ENCODE results near the gene ERC2.

Gene ERC2

GRCh38 chr3:55559500-55560423, 908.5 kb downstream of the ERC2 start:
- no peak for DNase-seq (ENCODE audit: low read depth, low spot score)

- no peak for DNase-seq (ENCODE audit: low read depth, low spot score)
These were observed 910.0 kb downstream of the ERC2 start for GRCh38 chr3:55558316-55558715.

- no peak for DNase-seq (ENCODE audit: low read depth, low spot score)
These were observed 910.7 kb downstream of the ERC2 start for GRCh38 chr3:55557549-55557948.

DNA sequence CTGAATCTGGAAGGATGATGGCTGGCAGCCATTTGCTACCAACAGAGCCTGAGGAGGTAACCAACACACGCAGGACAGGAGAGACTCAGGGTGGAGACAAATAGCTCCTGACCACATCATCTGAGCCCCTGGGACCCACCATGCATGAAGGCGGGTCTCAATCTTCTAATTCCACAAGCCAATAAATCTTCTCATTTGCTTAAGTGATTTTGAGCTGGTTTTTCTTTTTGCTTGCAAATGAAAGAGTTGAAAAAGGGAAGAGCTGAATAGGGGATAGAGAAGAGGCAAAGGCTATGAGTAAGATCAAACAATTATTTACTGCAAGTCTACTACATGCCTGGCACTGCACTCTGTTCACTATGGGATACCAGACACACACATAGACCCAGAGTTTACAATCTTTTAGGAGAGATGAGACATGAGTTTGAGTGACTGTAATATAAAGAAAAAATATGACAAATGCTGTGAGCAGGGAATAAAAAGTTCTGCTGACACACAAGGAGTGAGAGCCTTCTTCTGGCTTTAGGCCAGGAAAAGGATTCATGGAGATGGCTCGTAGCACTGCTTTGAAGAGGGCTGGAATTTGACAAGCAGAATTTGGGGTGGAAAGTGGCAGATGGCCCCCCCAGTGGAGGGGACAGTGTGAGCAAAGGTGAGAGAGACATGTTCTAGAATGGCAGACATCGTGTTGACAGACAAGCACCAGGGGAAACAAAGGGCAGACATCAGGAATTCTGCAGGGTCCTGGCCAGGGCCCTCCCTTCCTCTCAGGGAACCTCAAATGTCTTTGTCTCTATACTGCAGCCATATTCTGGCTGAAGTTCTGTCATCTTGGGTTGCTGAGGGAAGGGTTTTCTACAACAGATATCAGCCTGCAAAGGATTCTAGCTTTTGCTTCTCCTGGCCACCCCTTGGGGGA, 911.4 kb downstream of the ERC2 start:
- no peak for DNase-seq (ENCODE audit: low read depth, low spot score)

GRCh38 chr3:55555873-55556618, 912.2 kb downstream of the ERC2 start:
- DNase-seq (ENCODE audit: low read depth, low spot score), result no peak

- DNase-seq (ENCODE audit: low read depth, low spot score), result no peak
These were observed 913.4 kb downstream of the ERC2 start for GRCh38 chr3:55554634-55555425.

DNA sequence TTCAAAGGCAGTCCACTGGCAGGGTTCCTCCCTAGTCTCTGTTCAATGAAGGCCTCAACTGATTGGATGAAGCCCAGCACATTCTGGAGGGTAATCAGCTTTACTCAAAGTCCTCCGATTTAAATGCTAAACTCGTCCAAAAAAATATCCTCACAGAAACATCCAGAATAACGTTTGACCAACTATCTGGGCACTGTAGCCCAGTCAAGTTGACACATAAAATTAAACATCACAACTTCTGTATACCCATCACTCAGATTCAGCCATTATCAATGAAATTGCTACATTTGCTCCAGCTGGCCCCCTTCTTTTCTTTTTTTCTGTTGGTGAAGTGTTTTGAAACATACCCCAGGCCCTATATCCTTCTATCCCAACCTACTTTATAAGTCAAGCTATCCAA, 916.6 kb downstream of the ERC2 start:
- DNase-seq (ENCODE audit: low read depth, low spot score), result no peak

DNA sequence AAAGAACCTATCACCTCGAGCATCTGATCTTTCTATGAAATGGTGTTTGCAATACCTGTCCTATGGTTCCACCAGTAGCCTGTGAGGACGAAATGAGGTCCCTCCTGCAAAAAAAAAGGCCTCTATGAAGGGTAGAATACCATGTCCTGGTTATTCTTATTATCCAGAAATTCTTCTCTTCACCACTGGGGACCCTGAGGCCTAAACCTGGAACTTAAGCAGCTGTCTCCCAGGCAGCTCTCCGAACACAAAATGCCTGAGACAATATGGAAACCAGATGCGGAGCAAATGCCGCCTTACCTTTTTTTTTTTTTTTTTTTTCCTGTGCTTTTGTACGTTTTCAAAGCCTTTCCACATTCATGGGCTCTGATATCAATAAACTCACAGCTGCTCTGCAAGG, 919.1 kb downstream of the ERC2 start:
- no peak for DNase-seq (ENCODE audit: low read depth, low spot score)

GRCh38 chr3:55546866-55547669, 921.2 kb downstream of the ERC2 start:
- no peak for DNase-seq (ENCODE audit: low read depth, low spot score)

DNA sequence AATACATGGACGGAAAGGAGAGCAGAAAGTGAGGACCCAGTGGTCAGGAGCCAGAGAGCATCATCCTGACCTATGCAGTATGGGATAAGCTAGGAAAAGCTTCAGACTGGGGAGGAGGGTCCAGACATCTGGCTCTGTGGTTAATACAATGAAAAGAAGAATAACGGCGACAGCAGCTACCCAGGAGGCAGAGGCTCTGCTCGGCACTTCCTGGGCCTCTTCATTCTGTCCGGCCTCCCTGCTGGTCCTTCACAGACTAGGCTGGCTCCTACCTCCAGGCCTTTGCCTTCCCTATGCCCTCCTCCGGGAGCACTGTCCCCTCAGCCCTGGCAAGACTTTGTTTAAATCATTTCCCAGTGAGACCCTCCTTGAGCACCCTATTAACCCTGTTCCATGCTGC, 922.3 kb downstream of the ERC2 start:
- no peak for DNase-seq (ENCODE audit: low read depth, low spot score)

DNA sequence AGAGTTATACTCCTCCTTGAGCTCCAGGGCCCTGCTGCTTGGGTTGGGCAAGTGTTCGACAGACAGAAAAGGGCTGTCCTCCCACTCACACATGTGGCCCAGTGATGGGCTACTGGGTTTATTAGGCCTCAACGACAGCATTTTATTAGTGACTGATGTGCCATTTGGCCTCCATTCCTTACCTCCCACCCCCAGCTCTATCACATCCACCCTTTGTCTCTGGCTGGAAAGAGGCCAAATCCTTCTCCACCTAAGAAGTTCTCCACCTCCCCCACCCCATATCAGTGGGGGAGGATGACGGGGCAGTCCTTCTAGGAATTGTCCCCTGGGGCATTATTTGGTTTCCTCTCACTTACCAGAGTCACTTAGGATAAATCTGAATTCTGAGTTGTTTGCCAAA, 924.0 kb downstream of the ERC2 start:
- no peak for DNase-seq (ENCODE audit: low read depth, low spot score)

DNA sequence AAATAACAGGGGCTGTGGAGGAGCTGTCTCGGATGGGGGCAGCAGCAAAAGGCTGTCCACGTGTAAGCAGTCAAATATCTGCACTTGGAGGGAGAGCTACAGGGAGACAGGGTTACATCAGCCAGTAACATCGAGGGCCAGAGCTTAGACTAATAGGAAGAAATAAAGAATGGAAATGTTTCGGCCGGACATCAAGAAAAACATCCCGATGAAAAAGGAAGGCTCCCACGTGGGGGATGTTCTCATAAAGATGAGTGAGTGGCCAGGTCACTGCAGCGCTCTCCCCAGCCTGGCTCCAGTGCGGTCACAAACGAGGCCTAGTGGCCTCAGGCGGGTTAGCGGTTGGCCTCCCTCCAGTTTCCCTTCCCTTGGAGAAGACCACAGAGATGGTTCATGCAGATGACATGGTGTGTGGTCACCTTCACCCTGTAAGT, 925.1 kb downstream of the ERC2 start:
- no peak for DNase-seq (ENCODE audit: low read depth, low spot score)

GRCh38 chr3:55541456-55541855, 926.8 kb downstream of the ERC2 start:
- no peak for DNase-seq (ENCODE audit: low read depth, low spot score)

DNA sequence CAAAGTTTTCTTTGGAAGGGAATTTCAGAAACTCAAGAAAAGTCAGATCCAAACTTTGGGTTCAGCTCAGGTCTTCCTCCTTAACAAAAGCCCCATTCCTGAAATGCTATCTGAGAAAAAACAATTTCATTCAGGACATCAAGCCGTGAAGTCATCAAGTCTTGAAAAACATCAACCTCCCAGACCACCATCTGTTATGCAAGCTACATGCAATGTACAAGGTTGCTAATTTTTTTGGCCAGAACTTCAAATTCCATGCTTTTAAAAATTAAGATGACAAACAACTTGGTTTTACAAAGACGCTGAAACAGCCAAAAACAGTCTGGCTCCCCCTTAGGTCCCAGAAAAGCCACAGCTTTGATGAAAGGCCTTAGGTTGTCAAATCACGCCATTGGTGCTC, 927.3 kb downstream of the ERC2 start:
- DNase-seq (ENCODE audit: low read depth, low spot score), result no peak

- DNase-seq (ENCODE audit: low read depth, low spot score), result no peak
These were observed 927.7 kb downstream of the ERC2 start for GRCh38 chr3:55540579-55540978.

GRCh38 chr3:55538158-55538557, 930.1 kb downstream of the ERC2 start:
- no peak for DNase-seq (ENCODE audit: low read depth, low spot score)

DNA sequence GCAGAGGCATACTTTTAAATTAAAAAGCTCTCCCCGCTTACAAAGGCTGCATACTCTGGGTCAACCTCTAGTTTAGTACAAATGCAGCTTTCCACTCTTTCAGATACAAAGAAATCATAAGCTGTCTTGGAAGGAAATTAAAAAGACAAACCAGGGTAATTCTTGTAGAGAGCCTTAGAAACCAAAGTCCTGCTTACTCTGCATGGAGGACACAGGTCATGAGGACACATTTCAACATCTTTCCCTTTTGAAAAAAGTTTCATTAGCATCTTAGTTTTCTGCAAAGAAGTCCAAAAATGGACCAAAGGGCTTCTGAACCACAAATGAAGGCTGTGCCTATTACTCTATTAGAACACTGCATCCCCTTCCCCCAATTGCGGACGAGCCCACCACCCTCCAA, 930.7 kb downstream of the ERC2 start:
- DNase-seq (ENCODE audit: low read depth, low spot score), result no peak

- DNase-seq (ENCODE audit: low read depth, low spot score), result no peak
These were observed 931.1 kb downstream of the ERC2 start for GRCh38 chr3:55537129-55537528.

DNA sequence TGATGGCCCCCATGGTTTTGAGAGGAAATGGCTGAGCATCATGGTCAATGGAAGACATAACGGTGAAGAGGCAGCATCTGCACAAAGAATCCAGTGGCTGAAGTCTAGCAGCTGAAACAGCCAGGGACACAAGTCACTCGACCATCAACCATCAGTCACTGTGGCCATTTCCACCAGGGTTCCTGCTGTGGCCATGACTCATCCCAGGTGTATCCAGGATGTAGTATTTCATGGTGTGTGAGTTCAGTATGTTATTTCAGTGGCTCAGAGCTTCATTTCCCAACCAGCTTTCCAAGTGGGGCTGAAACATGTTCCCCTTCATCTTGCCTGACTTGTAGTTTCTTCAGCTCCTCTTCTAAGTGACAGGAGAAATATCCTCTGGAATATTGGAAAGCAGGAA, 933.4 kb downstream of the ERC2 start:
- DNase-seq (ENCODE audit: low read depth, low spot score), result no peak

GRCh38 chr3:55532806-55533205, 935.5 kb downstream of the ERC2 start:
- no peak for DNase-seq (ENCODE audit: low read depth, low spot score)
